ENCODE measurements around the gene TMEM139. TPM values are rescaled to one million over a fixed set of nuclear protein-coding genes. Genes with fewer than 3 reads are reported as not detected.

Gene TMEM139
- total RNA-seq, 1 experiment from 2014 or later, result 0.85 TPM

GRCh38 chr7:143327903-143328302, 43.1 kb downstream of the TMEM139 start:
- Mint-ChIP-seq H3K4me3 (no peak overlapping the region), H3K27ac (no peak overlapping the region), H3K9me3 (no peaks in the 10 kb centered on the region; a peak in 1 of 5 replicates), H3K27me3 (ENCODE audit: low read depth) (no peaks in the 10 kb centered on the region), H3K36me3 (ENCODE audit: insufficient read depth in 1 of 3, low read depth in 3 of 3) (no peaks in the 10 kb centered on the region; a peak in 1 of 7 replicates), H3K4me1 (peaks cover 19 to 31% of the 10 kb centered on the region in 2 experiments)
- no peak overlapping the region for H4K5ac ChIP-seq (ENCODE audit: insufficient read length, low read depth, low read length)
- no peak overlapping the region for H3K4ac ChIP-seq (ENCODE audit: low read depth, low read length)
- no peak overlapping the region for H3K9ac ChIP-seq (ENCODE audit: extremely low read depth, insufficient read length, low read length)
- no peaks in the 10 kb centered on the region for H3K79me1 ChIP-seq (ENCODE audit: insufficient read depth, low read depth, low read length, poor library complexity, severe bottlenecking)
- H3K14ac ChIP-seq (ENCODE audit: insufficient read depth, low read length), result no peak overlapping the region
- H4K8ac ChIP-seq (replicated peaks; ENCODE audit: insufficient read length, low read depth, low read length), result no peak overlapping the region
- no peak overlapping the region for H2BK12ac ChIP-seq (ENCODE audit: insufficient read length, low read depth, low read length)
- no peak overlapping the region for H3K18ac ChIP-seq (ENCODE audit: insufficient read length, low read depth, low read length)
- H3K23me2 ChIP-seq (ENCODE audit: insufficient read length, low read depth, low read length, poor library complexity, severe bottlenecking), result no peaks in the 10 kb centered on the region
- no peak overlapping the region for H4K91ac ChIP-seq (ENCODE audit: insufficient read length, low read depth, low read length)
- H3K79me2 ChIP-seq (ENCODE audit: insufficient read depth, low read length), result no peaks in the 10 kb centered on the region
- WGBS (ENCODE audit: extremely low coverage, insufficient read length, low lambda C conversion rate), result no CpG with 5 or more reads among the region's 5 CpGs
- H3K4me2 ChIP-seq (ENCODE audit: insufficient read depth, insufficient read length, low read length), result no peak overlapping the region
- no peak for TF ChIP-seq CTCF (conservative IDR thresholded peaks at IDR 0.05)
- no peak overlapping the region for H2BK120ac ChIP-seq (ENCODE audit: low read depth, low read length, poor library complexity, severe bottlenecking)
- no peak overlapping the region for H3K56ac ChIP-seq (ENCODE audit: insufficient read length, low read depth, low read length)
- no peak overlapping the region for H2BK5ac ChIP-seq (ENCODE audit: insufficient read length, low read length)
- H3T11ph ChIP-seq (ENCODE audit: low read length), result no peak overlapping the region
- no peak overlapping the region for H3K23ac ChIP-seq (ENCODE audit: insufficient read length, low read depth, low read length)
- no peak overlapping the region for H2AFZ ChIP-seq (ENCODE audit: low read length)
- H3K4me1 ChIP-seq (ENCODE audit: insufficient read depth, low read length), result no peaks in the 10 kb centered on the region
- H2BK15ac ChIP-seq (ENCODE audit: low read depth, low read length), result no peak overlapping the region
- no peaks in the 10 kb centered on the region for H3K27me3 ChIP-seq (ENCODE audit: insufficient read depth, low read length)
- no peaks in the 10 kb centered on the region for H4K20me1 ChIP-seq (ENCODE audit: control insufficient read depth, insufficient read depth, insufficient read length)
- H3K9me3 ChIP-seq (ENCODE audit: control insufficient read depth, low read depth, low read length), result no peaks in the 10 kb centered on the region
- H2BK20ac ChIP-seq (ENCODE audit: low read depth, low read length, poor library complexity, severe bottlenecking), result no peak overlapping the region
- no peak for DNase-seq
- H3K27ac ChIP-seq (ENCODE audit: insufficient read length, low read depth, low read length), result no peak overlapping the region
- H2AK5ac ChIP-seq (ENCODE audit: insufficient read length, low read length), result no peak overlapping the region
